ENCODE data around the gene FCN1. TPM values are rescaled to one million over a fixed set of nuclear protein-coding genes. Genes with fewer than 3 reads are reported as not detected.

FCN1 gene
- polyA plus RNA-seq, 1 of the 3 experiments (the other 2 are of a cell fraction): not detected

DNA sequence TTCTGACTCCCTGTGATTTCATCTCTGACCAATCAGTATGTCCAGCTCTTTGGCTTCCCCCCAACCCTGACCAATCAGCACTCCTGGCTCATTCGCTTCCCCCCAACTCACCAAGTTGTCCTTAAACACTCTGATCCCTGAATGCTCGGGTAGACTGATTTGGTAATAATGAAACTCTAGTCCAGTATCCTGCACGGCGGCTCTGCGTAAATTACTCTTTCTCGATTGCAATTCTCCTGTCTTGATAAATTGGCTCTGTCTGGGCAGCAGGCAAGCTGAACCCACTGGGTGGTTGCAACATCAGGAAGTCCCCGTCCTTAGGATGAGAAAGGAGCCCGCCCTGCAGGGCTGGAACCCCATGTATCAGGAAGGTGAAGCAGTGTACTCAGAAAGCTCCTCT is 26.7 kb downstream of the FCN1 start (continued):
- TF ChIP-seq, protein P1, sequence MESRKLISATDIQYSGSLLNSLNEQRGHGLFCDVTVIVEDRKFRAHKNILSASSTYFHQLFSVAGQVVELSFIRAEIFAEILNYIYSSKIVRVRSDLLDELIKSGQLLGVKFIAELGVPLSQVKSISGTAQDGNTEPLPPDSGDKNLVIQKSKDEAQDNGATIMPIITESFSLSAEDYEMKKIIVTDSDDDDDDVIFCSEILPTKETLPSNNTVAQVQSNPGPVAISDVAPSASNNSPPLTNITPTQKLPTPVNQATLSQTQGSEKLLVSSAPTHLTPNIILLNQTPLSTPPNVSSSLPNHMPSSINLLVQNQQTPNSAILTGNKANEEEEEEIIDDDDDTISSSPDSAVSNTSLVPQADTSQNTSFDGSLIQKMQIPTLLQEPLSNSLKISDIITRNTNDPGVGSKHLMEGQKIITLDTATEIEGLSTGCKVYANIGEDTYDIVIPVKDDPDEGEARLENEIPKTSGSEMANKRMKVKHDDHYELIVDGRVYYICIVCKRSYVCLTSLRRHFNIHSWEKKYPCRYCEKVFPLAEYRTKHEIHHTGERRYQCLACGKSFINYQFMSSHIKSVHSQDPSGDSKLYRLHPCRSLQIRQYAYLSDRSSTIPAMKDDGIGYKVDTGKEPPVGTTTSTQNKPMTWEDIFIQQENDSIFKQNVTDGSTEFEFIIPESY (IDR thresholded peaks at IDR 0.05; ENCODE audit: borderline replicate concordance, low read depth): no peak
- TF ChIP-seq JUND (IDR thresholded peaks at IDR 0.05): no peak
- TF ChIP-seq RCOR1 (IDR thresholded peaks at IDR 0.05; ENCODE audit: low read length): no peak
- no peak for TF ChIP-seq RFX5 (IDR thresholded peaks at IDR 0.05; ENCODE audit: low read length)

DNA sequence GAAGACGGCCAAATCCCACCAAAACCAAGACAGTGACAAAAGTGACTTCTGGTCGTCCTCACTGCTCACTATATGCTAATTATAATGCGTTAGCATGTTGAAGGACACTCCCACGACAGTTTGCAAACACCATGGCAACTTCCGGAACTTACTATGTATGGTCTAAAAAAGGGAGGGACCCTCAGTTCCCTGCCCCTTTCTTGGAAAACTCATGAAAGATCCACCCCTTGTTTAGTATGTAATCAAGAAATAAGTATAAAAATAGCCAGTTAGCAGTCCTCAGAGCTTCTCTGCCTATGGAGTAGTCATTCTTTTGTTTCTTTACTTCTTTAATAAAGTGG is 27.6 kb downstream of the FCN1 start:
- Histone ChIP-seq H4K20me1 (ENCODE audit: insufficient read depth) (no peaks in the 10 kb centered on the region), H2AFZ (ENCODE audit: low read depth) (no peak overlapping the region), H3K36me3 (replicated peaks in 1 of 2; ENCODE audit: control insufficient read depth in 1 of 2, insufficient read depth in 2 of 2, low read length in 1 of 2) (no peaks in the 10 kb centered on the region), H3K4me2 (no peak overlapping the region), H3K9me2 (no peaks in the 10 kb centered on the region), H3K9me3 (no peaks in the 10 kb centered on the region), H3K9ac (no peak overlapping the region), H3K79me2 (ENCODE audit: insufficient read depth) (no peaks in the 10 kb centered on the region), H3F3A (replicated peaks; ENCODE audit: insufficient read depth) (no peaks in the 10 kb centered on the region), H3K4me3 (ENCODE audit: low read depth in 2 of 2, low read length in 1 of 2) (no peak overlapping the region), H3K4me1 (ENCODE audit: control insufficient read depth in 1 of 2, insufficient read depth in 2 of 2, low read depth in 1 of 2, low read length in 1 of 2) (peaks cover 0 to 2% of the 10 kb centered on the region in 2 experiments; a peak in 1 of 4 replicates), H3K27me3 (ENCODE audit: insufficient read depth) (peaks cover 7% of the 10 kb centered on the region; the same call in 1 of the 2 replicates), H3K27ac (ENCODE audit: low read depth in 2 of 2, low read length in 1 of 2) (no peak overlapping the region)
- no peak for DNase-seq
- CTCF ChIA-PET: interaction anchor here (1.0 kb wide), 1 partner anchor 95 kb away, joined by 3 read pairs; no protein-coding TSS in a partner anchor
- 56% methylated on average over 5 of the region's 5 CpGs for WGBS (ENCODE audit: low lambda C conversion rate)
- POLR2A ChIA-PET: no interaction called here
- TF ChIP-seq, protein P2, sequence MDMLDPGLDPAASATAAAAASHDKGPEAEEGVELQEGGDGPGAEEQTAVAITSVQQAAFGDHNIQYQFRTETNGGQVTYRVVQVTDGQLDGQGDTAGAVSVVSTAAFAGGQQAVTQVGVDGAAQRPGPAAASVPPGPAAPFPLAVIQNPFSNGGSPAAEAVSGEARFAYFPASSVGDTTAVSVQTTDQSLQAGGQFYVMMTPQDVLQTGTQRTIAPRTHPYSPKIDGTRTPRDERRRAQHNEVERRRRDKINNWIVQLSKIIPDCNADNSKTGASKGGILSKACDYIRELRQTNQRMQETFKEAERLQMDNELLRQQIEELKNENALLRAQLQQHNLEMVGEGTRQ (IDR thresholded peaks at IDR 0.05; ENCODE audit: borderline replicate concordance, low read depth, low read length): no peak
- TF ChIP-seq, protein P3, sequence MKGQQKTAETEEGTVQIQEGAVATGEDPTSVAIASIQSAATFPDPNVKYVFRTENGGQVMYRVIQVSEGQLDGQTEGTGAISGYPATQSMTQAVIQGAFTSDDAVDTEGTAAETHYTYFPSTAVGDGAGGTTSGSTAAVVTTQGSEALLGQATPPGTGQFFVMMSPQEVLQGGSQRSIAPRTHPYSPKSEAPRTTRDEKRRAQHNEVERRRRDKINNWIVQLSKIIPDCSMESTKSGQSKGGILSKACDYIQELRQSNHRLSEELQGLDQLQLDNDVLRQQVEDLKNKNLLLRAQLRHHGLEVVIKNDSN (IDR thresholded peaks at IDR 0.05; ENCODE audit: borderline replicate concordance, low read depth): no peak
- TF ChIP-seq RAD21 (IDR thresholded peaks at IDR 0.05; ENCODE audit: low read length) (no peak), YY1 (IDR thresholded peaks at IDR 0.05; ENCODE audit: low read depth) (no peak), RXRA (IDR thresholded peaks at IDR 0.05; ENCODE audit: borderline replicate concordance, low read depth) (no peak), TCF12 (IDR thresholded peaks at IDR 0.05) (no peak), RFX5 (IDR thresholded peaks at IDR 0.05; ENCODE audit: low read length) (no peak), MEF2A (IDR thresholded peaks at IDR 0.05; ENCODE audit: borderline replicate concordance, low read depth) (no peak), NRF1 (IDR thresholded peaks at IDR 0.05; ENCODE audit: low read depth, low read length) (no peak), POLR2AphosphoS5 (IDR thresholded peaks at IDR 0.05; ENCODE audit: low read depth, low read length) (no peak)
- TF ChIP-seq, protein P1 (IDR thresholded peaks at IDR 0.05; ENCODE audit: borderline replicate concordance, low read depth): no peak
- TF ChIP-seq, protein P4, sequence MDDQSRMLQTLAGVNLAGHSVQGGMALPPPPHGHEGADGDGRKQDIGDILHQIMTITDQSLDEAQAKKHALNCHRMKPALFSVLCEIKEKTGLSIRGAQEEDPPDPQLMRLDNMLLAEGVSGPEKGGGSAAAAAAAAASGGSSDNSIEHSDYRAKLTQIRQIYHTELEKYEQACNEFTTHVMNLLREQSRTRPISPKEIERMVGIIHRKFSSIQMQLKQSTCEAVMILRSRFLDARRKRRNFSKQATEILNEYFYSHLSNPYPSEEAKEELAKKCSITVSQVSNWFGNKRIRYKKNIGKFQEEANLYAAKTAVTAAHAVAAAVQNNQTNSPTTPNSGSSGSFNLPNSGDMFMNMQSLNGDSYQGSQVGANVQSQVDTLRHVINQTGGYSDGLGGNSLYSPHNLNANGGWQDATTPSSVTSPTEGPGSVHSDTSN (IDR thresholded peaks at IDR 0.05): no peak

Measured in SK-N-SH (cell line).